Heart left ventricle (tissue), 13 donors: ENCODE results near the gene PCED1B.

Experiments
- POLR2A ChIP-seq, 2 donors: fragments of 450-650 bp; IDR thresholded peaks; one replicate each; pipeline ENCODE4 v1.6.1; 2017; ENCODE audit warnings: antibody characterized with exemption in 2 of 2, mild to moderate bottlenecking in 2 of 2, moderate library complexity in 2 of 2
- TF ChIP-seq, protein P1 (sequence below), 12 donors: fragments of 200-600 bp; sonication (generic) in 4 of 12; IDR thresholded peaks; one replicate each; pipeline versions ENCODE4 v1.5.0 to v1.8.0; 2018 to 2022; ENCODE audit warnings: antibody characterized with exemption in 12 of 12, mild to moderate bottlenecking in 5 of 12
- donor health status: ischemic (EF 13 %, LVEDD 7.1; RV severe dilation, severe dysfunction).
- donor health status: DM: no; HTN: yes; CAD: no.
- donor health status: DM: no; HTN: no; CAD: no.
- donor health status: ischemic (EF 25% LVEDD 6.9; RV normal size, moderate dysfunction).
- donor health status: ischemic (EF 25% LVEDD 5.7; RV mildly dilated, moderate dysfunction).
- donor health status: ischemic (EF 35%, LVEDD 5.7; RV mildly dilated, moderate dysfunction).
- donor health status: nonischemic (EF 11% LVEDD 7.7; RV severe dilation, severe dysfunction).
- donor health status: DM: yes; HTN: yes; CAD: no.
- donor health status: PGD.
- donor health status: ischemic (EF 29% LVEDD 5.4; RV normal size, mild dysfunction).
- donor health status: nonischemic (EF 23%, LVEDD 6.1; RV moderate dilation, normal function).

DNA sequence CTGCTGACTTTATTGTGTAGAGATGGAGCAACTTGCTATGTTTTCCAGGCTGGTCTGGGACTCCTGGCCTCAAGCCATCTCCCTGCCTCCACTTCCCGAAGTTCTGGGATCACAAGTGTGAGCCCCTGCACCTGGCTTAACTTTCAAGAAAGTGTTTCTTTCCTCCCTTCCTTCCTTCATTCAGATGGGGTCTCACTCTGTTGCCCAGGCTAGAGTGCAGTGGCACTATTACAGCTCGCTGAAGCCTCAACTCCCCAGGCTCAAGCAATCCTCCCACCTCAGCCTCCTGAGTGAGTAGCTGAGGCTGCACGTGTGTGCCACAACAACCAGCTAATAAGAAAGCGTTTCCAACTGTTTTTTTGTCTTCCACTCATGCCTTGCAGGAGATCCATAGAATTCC lies 186.0 kb downstream of the PCED1B start:
- TF ChIP-seq, protein P1, sequence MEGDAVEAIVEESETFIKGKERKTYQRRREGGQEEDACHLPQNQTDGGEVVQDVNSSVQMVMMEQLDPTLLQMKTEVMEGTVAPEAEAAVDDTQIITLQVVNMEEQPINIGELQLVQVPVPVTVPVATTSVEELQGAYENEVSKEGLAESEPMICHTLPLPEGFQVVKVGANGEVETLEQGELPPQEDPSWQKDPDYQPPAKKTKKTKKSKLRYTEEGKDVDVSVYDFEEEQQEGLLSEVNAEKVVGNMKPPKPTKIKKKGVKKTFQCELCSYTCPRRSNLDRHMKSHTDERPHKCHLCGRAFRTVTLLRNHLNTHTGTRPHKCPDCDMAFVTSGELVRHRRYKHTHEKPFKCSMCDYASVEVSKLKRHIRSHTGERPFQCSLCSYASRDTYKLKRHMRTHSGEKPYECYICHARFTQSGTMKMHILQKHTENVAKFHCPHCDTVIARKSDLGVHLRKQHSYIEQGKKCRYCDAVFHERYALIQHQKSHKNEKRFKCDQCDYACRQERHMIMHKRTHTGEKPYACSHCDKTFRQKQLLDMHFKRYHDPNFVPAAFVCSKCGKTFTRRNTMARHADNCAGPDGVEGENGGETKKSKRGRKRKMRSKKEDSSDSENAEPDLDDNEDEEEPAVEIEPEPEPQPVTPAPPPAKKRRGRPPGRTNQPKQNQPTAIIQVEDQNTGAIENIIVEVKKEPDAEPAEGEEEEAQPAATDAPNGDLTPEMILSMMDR (IDR thresholded peaks at IDR 0.05), result no peak
- TF ChIP-seq POLR2A (IDR thresholded peaks at IDR 0.05), result no peak
